ENCODE data around the gene NTM.
A peak's percentile ranks its signal among the peaks of the same experiment; 100 is the strongest.

Gene NTM

DNA sequence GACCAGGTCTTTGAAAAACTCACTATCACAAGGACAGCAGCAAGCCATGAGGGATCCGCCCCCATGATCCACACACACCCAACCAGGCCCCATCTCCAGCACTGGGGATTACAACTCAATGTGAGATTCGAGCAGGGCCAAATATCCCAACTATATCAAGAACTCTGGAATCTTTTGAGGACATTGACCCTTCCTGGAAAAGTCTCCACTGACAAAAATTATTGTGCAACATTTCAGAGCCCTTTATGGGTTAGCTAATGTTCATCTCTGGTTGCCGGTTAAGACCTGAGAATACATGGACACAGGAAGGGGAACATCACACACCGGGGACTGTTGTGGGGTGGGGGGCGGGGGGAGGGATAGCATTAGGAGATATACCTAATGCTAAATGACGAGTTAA, 479.1 kb downstream of the NTM start:
- no peak for DNase-seq

DNA sequence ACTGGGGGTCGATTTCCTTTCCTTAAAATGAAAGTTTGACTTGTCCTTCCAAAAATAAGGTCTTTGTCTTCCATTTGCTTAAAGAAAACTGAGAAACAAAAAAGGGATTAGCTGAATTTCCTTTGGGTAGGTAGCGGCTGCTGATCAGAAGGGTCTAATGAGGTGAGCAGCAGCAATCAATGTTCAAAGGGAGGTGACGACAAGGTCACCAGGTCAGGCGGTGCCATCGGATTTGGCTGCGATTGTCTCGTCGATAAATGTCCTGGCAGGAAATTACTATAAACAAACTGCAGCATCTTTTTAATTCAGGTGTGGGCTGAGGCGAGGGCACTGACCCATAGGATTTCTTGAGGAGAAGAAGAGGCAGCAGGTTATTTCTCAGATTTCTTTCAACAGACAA, 480.1 kb downstream of the NTM start:
- no peak for DNase-seq

DNA sequence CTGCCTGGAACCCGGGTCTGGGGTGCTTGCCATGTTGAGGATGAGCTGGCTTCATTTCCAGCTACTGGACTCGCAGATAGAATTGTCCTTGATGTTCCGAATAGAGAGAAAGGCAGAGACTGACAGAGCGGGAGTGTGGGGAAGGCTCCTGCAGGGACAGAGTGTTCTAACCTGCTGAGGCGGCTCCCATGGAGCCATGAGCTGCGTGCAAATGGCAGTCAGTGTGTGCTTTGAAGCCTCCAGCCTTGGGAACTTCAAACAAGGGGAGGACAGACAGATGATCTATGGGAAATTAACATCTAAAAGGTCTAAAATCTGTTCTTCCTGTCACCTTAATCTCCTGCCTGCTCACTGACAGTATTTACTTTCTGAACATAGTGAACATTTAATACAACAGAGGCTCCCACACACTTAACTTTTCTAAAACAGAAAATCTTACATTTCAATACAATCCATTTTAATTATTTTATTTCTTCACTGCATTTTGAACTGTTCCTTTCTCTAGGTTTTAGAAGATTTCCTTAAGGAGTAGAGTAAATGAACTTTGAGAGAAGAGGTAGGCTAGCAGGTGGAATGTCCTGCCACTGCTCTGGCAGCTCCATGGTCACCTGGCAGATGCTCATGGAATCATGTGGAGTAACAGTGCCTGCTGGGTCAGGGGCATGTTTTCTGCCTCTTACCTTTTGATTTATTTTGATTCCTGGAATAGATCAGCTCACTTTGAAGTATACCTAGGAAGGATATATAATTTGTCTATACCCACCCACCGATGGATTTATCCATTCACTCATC, 481.7 kb downstream of the NTM start:
- DNase-seq: no peak

DNA sequence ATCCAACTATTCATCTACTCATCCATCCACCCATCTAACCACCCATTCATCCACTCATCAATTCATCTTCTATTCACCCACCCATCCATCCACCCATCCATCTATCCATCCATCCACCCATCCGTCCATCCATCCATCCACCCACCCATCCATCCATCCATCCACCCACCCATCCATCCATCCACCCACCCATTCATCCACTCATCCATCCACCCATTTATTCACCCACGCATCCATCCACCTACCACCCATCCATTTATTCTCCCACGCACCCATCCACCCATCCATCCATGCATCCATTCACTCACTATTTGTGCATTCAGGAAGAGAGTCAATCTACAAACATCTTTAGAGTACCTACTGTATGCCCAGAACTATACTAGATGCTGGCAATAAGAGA, 482.3 kb downstream of the NTM start:
- DNase-seq: no peak

DNA sequence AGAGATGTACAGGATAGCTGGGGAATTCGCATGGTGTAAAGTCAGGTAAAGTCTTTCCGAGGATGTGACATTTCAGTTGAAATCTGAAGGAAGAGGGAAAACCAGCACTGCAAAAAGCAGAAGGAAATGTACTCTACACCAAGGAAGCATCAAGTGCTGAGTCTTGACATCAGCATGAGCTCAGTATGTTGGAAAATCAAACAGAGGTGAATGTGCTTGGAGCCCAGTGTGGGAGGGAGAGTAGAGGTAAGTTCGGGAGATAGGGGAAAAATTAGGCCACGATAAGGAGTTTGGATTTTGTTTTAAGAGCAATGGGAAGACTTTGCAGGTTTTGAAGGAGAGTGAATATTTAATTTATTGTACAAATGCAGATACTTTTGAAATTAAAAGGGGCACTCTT, 484.0 kb downstream of the NTM start:
- no peak for DNase-seq

DNA sequence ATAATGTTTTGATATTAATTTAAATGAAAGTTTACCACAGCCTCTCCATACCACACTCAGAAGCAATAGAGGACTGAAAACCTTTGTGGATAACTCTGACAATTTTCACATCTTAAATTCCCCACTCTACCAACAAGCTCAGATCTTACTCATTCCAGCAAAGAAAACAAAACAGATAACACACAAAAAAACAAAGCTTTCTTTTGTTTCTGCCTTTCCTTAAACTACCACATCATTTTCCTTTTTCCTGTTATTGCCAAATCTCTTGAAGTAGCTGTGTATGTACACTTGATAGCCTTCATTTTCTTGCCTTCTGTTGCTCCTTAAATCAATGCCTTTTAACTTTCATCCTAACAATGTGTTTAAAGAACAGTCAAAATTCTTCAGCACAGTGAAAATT, 484.9 kb downstream of the NTM start:
- no peak for DNase-seq

DNA sequence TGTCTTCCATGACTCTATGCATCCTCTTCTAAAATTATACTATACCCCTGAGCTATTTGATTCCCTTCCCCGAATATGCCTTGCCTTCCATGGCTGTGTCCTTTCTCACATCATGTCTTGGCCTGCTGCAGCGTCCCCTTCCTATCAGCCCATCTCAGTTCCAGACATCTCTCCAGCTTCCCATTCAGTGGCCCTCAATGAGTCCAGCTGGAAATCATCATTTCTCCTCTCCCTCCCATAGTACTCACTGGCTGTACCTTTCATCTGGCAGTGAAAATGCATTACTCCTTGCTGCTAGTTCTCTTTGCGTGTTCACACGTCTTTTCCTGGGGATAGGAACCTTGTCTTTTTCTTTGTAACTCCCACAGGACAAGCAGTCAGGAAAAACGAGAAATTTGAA, 486.8 kb downstream of the NTM start:
- no peak for DNase-seq

DNA sequence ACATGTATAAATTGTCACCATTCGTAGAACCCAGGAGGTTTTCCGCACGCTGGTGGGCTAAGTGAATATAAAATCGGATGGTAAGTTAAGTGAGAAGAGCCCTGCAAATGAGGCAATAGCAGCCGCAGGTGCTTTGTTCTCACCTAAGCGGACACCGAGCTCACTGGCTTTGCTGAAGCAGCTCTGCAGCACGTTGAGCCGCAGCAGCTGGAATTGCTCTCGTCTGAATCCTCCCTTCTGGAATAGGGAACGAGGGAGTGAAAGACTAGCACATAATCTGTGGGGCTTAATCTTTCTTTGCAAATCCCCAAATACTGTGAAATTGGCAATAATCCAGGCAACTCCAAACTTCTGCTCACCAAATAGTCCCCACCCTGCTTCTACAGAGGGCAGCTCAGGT, 488.1 kb downstream of the NTM start:
- DNase-seq: no peak

DNA sequence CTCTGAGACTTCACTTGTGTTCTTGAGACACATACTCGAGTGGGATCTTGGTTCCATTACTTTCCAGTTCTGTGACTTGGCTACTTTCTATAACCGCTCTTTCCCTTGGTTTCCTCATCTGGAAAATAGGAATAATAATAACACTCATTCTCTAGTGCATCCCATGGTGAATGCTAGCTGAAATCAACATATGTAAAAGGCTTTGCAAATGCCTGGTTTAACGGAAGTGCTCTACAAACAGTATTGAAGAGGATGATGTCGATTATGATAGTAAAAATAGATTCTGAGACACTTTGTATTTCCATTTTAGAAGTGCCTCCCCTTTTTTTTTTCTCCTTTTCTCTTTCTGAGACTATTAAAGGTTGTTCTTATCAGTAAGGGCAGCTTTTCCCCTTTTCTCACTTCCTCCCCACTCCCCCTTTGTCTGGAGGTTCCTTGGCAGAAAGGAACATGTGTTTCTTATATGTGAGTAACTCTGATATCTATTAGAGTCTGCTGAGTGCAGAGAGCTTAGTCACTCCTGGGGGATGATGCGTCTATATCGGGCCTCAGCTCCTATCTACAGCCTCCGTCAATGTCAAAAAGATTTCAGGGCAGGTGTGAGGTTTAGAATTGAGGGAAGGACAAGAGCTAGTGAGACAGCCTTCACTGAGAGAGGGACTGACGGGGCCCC, 489.3 kb downstream of the NTM start:
- peak; percentile 73 for DNase-seq

DNA sequence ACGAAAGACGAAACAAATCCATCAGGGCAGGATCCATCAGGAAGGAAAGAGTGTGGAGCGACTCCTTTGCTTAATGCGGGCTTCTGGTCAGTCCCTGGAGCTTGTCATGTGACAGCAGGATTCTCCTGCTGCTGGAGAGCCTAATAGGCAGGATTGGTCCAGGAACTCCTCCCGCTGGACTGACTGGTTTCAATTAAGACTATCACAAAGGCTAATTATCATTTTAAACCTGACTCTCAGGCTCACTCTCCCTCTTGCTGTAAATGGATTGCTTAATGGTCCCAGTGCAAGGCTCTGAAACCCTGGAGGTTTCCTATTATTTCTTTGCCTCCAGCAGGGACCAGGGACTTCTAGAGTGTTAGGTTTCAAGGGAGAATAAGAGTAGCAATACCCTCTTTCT, 493.8 kb downstream of the NTM start:
- no peak for DNase-seq

DNA sequence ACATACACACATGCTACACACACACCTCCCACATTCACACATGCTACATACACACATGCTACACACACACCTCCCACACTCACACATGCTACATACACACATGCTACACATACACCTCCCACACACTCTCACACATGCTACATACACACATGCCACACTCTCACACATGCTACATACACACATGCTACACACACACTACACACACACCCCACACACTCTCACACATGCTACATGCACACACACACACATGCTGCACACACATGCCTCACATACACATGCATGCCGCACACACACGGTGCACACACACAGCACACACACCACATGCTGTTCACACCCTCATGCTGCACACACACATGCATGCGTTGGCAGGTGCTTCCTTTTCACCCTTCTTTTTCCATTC, 495.4 kb downstream of the NTM start:
- DNase-seq: no peak

DNA sequence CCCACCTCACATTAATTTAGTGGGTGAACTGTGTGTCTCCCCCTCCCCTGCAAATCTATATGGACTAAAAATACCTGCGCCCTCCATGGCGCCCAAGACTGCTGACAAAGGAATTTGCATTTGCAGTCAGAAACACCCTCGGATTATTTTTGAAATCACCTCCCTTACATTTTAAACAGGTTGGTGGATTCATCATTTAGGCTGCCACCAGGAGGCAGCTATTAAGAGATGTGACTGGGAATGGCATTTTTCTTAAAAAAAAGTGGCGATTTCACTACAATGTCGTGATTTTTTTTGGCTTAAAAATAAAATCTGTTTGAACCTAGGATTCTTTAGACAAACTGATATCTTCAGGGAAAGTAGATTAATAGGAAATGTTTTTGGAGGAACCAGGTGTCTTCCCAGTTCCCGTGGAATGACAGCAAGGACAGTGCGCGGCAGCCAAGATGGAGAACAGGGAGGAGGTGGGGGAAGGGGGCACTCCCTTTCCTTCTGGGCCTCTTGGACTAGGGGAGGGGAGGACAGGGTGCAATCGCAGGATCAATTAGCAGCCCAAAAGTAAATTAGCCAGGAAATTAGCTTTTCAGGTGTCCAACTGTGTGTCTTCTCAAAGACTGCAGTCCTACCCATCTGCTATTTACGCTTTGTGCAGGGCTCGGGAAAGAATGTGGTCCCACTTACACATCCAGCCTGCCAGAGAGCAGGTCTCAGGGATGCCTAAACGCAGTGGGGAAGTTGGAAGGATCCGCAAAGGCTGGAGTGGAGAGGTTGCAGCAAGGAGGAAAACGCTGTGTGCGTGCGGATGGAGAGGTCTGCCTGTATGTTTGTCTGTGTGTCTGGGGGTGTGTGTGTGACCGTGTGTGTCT, 496.4 kb downstream of the NTM start:
- no peak for DNase-seq

DNA sequence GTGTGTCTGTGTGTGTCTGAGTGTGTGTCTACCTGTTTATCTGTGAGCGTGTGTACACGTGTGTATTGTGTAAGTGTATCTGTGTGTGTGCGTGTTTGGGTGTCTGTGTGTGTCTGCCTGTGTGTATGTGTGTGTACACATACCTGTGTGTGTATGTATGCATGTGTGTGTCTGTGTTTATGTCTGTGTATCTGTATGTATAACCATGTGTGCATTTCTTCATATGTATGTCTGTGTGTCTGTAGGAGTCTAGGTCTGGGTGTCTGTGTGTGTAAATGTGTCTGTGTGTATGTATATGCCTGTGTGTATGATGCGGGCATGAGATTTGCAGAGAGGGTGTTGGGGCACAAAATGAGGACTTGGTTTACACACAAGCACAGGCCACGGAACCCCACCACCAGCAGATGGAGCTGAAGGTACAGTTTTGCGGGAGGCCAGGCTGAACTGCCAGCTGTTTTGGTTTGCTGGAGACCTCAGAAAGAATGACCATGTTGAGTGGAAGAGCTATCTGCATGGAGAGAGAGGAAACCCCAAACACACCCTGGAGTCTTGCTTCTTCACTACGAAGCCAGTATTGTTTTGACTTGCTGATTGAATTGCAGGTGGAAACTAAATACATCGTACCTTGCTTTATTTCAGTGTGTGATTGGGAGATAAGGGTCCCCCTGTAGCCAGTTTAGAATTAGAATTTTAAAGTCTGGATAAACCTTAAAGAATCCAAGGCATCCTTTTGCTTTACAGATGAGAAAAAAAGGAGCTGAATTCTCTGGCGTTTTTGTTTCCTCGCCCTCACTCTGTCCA, 497.2 kb downstream of the NTM start:
- peak; percentile 83 for DNase-seq

DNA sequence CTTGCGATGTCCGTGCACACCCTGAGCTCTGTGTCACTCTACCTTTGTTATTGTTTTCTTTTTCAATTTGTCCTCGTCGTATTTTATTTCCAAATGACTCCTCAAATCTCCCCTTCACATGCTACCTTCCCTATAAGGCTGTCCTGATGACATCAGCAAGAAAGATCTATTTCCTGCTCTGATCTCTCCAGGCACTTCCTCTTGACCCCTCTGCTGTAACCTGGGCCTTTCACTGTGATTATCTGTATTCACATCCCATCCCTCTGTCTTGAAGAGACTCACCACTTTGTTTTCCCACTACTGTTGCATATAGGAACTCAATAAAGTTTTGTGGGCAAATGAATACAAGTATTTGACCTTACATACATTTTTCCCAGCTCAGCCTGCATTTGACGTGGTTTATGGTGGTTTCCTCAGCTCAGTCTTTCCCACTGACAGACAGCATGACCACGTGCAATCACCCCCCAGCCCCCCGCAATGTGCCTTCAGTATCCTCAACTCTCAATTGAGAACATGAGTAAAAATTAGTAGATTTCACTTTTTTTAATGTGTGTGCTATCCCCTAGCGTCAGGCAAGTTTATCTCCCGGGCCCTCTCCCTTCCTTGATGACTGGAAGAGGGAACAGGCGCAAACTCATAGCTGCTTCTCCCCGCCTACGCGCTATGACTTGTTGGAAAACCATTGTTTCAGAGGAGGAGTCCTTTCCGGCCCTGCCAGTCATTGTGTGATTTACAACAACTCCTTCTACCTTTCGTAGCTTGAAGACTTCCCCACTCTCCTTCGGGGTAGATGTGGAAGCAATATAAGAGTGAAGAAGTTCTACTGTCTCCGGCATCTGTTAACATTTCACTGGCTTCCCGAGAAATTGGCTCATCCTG, 498.5 kb downstream of the NTM start:
- peak; percentile 22 for DNase-seq

DNA sequence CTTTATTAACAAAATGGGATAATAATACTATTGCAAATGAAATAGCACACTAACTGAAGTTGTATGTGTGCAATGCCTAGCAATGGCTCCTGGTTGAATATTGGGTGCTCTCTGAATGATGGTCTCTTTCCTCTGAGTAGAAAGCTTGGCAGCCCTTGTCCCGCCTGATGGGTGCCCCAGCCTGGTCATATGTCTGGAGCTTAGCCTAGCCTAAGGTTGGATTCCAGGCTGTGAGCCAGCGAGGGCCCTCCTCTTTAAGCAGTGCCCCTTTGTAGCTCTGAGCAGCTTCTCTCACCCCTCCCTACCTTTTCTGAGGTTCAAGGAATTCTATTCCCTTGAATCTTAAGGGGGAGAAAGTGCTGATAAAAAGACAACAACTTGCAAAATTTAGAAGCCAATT, 499.9 kb downstream of the NTM start:
- no peak for DNase-seq

DNA sequence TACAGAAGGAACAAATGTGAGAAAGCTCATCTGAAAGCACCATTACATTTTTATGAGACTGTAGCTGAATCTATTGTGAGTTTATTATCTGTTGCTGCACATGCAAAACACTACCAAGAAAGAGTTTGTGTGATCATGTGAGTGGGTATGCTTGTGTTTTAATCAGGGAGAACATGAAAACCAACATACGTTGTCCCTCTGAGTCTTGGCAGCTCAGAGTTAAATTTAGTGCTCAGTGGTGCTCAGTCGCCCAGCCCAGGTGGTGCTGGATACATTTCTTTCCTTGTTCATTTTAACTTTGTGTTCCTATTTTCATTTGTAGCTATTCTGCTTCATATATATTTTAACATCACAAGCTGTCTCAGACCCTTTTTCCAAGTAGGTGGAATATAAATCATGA, 500.6 kb downstream of the NTM start:
- DNase-seq: no peak

DNA sequence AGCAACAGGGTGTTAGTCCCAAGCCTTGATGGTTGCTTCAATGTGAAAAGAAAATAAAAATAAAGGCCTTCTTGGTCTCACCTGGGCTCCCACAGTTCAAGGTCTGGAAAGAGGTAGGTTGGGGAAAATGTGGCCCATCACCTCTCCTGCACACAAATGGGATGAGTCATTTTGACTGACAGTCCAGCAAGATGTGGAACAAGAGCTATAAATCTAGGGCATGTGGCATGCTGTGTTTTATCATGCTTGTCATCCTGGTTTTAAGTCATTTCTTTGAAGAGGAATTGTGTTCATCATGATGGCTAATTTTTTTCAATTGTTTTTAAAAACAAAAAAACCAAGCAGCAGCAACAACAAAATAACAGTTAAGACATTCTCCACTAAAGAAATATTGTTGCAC, 503.7 kb downstream of the NTM start:
- no peak for DNase-seq

DNA sequence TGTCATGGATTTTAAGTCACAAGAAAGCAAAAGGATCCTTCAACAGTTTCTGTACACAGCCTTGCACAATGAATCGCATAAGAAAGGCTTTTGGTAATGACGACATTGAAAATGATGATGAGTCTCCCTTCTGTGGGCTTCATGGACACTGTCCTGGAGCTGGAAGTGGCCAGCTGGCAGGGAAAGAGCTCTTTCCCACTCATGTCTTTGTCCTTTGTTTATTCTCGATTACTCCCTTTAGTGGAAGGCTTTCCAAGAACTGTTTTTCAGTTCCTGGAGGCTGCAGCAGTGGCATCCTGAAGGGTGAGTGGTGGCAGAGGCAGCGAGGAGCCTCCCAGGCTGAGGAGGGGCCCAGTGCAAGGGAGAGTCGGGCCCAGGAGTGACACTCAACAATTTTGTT, 505.2 kb downstream of the NTM start:
- DNase-seq: no peak

DNA sequence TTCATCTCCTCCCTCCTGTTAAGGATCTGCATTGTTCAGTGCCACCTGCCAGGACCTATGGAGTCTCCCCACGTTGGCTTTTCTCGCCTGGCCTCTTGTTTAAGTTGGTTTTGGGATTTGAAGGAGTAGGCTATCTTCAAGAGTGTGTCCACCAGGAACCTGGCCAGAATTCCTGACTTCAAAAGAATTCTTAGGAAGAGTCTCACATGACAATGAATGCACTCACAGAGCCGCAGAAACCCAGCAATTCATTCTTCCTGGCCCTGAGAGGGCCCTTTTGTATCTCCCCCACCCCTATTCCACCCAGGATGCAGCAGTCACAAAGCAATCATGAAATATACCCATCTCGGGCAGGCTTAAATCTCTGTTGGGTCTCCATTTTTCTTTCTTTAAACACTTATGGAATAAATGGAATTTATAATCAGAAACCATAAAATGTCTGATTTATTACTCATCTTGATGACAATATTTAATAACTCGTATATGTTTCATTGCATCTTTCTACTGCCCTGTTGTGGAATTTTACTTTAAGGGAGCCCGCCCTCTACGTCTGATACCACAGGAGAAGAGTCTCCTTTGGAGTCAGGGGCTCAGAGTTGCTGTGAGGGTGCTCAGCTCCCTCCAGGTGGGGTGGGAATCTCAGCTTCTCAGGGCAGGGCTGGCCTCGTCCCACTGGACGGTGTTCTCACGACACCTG, 507.0 kb downstream of the NTM start:
- DNase-seq: no peak

DNA sequence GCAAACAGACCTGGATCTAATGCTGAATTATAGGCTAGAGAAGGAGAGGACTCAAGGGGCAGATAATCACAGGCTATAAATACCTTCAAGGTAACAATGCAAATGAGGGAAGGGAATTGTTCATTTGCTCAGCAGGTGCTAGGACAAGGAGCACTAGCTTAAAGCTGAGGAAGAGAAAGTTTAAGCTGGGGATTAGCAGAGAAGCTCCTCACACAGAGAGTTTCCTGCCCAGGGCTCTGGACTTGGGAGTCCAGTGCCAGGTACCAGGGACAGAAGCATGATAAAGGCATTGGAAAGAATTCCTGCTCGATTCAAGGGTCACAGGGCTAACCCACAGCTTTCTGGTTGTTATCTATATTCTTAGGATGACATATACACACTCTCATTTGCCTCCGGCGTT, 509.9 kb downstream of the NTM start:
- DNase-seq: no peak

DNA sequence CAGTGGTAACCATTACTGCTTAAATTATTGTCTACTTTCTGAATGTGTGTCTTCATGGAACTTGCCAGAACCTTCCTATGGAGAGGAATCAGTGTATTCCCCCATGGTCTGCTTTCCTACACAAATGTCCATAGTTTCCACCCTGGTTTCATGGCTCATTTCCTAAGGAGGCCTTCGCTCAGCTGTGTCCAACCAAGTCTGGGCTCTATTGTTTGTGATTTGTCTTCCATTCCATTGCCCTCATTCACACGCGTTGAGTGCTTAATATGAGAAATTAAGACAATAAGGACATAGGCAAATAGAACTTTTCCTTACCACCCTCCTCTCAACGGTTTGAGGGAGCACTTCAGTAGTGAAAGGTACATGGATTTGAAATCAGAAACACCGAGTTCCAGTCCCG, 510.6 kb downstream of the NTM start:
- no peak for DNase-seq

Data from fibroblast of skin of right quadriceps (primary cell).